Measurements from ENCODE around the gene TRIM7. TPM values are rescaled to one million over a fixed set of nuclear protein-coding genes. Genes with fewer than 3 reads are reported as not detected.
A peak's percentile ranks its signal among the peaks of the same experiment; 100 is the strongest.
"Not testable (repeated sequence)": the region's sequence is repeated elsewhere in the genome, so short reads cannot be mapped to it uniquely, and the experiment has no call there.

The TRIM7 gene
- polyA plus RNA-seq, 3 donors from 2014 or later: 0.50 TPM; not detected in 2

- DNase-seq: no peak
- H3K27me3 Mint-ChIP-seq (ENCODE audit: low read depth in 3 of 3): peaks cover 26 to 68% (median 60%) of the 10 kb centered on the region in 3 donors
- H3K36me3 Mint-ChIP-seq: no peaks in the 10 kb centered on the region
- H3K4me3 Mint-ChIP-seq: no peak overlapping the region
- H3K4me1 Mint-ChIP-seq: peaks cover 26 to 35% of the 10 kb centered on the region in 2 donors
- peak overlapping the region in 1 of 6 donors; percentile 24 for H3K27ac Mint-ChIP-seq
- H3K9me3 Mint-ChIP-seq: peaks cover 0 to 5% (median 0%) of the 10 kb centered on the region in 6 donors
Observed at GRCh38 chr5:181166812-181167733, 37.9 kb downstream of the TRIM7 start.

GRCh38 chr5:181164076-181164952, 40.7 kb downstream of the TRIM7 start:
- Mint-ChIP-seq H3K36me3 (no peaks in the 10 kb centered on the region), H3K4me3 (peak overlapping the region in 4 of 5 donors; percentile 71 to 88 (median 78)), H3K27me3 (ENCODE audit: low read depth in 3 of 3) (peaks cover 23 to 53% (median 45%) of the 10 kb centered on the region in 3 donors), H3K4me1 (peaks cover 9 to 35% of the 10 kb centered on the region in 2 donors), H3K27ac (peak overlapping the region in 5 of 6 donors; percentile 39 to 96 (median 90)), H3K9me3 (peaks cover 0 to 2% (median 0%) of the 10 kb centered on the region in 6 donors)
- DNase-seq: peak in 1 of 3 donors; percentile 29

- Mint-ChIP-seq H3K36me3 (no peaks in the 10 kb centered on the region), H3K4me3 (peak overlapping the region in 4 of 5 donors; percentile 71 to 88 (median 78)), H3K4me1 (peaks cover 6 to 31% of the 10 kb centered on the region in 2 donors), H3K27me3 (ENCODE audit: low read depth in 3 of 3) (peaks cover 20 to 49% (median 39%) of the 10 kb centered on the region in 3 donors), H3K9me3 (peaks cover 0 to 2% (median 0%) of the 10 kb centered on the region in 6 donors), H3K27ac (peak overlapping the region in 5 of 6 donors; percentile 39 to 96 (median 90))
- peak in 2 of 3 donors; percentile 19 to 24 for DNase-seq
Observed at GRCh38 chr5:181163487-181164075, 41.4 kb downstream of the TRIM7 start.

- H3K9me3 Mint-ChIP-seq: peaks cover 0 to 2% (median 0%) of the 10 kb centered on the region in 6 donors
- H3K4me3 Mint-ChIP-seq: peak overlapping the region; percentile 42 to 86 (median 84)
- no peak for DNase-seq
- H3K27ac Mint-ChIP-seq: peak overlapping the region; percentile 81 to 97 (median 94)
- no peaks in the 10 kb centered on the region for H3K36me3 Mint-ChIP-seq
- peaks cover 17 to 40% (median 30%) of the 10 kb centered on the region in 3 donors for H3K27me3 Mint-ChIP-seq (ENCODE audit: low read depth in 3 of 3)
- peaks cover 6 to 31% of the 10 kb centered on the region in 2 donors for H3K4me1 Mint-ChIP-seq
Observed at GRCh38 chr5:181161534-181162175, 43.3 kb downstream of the TRIM7 start.

GRCh38 chr5:181160755-181161533, 44.1 kb downstream of the TRIM7 start:
- DNase-seq: peak; percentile 41 to 67 (median 50)
- Mint-ChIP-seq H3K4me3 (peak overlapping the region; percentile 42 to 86 (median 84)), H3K27me3 (ENCODE audit: low read depth in 3 of 3) (peaks cover 14 to 35% (median 26%) of the 10 kb centered on the region in 3 donors), H3K27ac (peak overlapping the region; percentile 71 to 97 (median 94)), H3K4me1 (peaks cover 6 to 31% of the 10 kb centered on the region in 2 donors)
- not testable (repeated sequence) for H3K9me3 Mint-ChIP-seq, H3K36me3 Mint-ChIP-seq

GRCh38 chr5:181160152-181160754, 44.7 kb downstream of the TRIM7 start:
- Mint-ChIP-seq H3K36me3 (no peaks in the 10 kb centered on the region), H3K4me3 (peak overlapping the region; percentile 18 to 79 (median 73)), H3K9me3 (peaks cover 0 to 2% (median 0%) of the 10 kb centered on the region in 6 donors), H3K4me1 (peaks cover 6 to 29% of the 10 kb centered on the region in 2 donors), H3K27me3 (ENCODE audit: low read depth in 3 of 3) (peaks cover 14 to 28% (median 20%) of the 10 kb centered on the region in 3 donors), H3K27ac (peak overlapping the region; percentile 73 to 97 (median 92))
- peak; percentile 55 to 84 (median 75) for DNase-seq

GRCh38 chr5:181159286-181160151, 45.5 kb downstream of the TRIM7 start:
- Mint-ChIP-seq H3K4me1 (peaks cover 6 to 27% of the 10 kb centered on the region in 2 donors), H3K9me3 (peaks cover 0 to 2% (median 0%) of the 10 kb centered on the region in 6 donors), H3K4me3 (peak overlapping the region; percentile 28 to 82 (median 74)), H3K36me3 (no peaks in the 10 kb centered on the region), H3K27me3 (ENCODE audit: low read depth in 3 of 3) (peaks cover 13 to 24% (median 19%) of the 10 kb centered on the region in 3 donors), H3K27ac (peak overlapping the region; percentile 80 to 97 (median 94))
- peak; percentile 76 to 85 (median 83) for DNase-seq

- Mint-ChIP-seq H3K9me3 (peaks cover 0 to 2% (median 0%) of the 10 kb centered on the region in 6 donors), H3K27ac (peak overlapping the region in 2 of 6 donors; percentile 90 to 97), H3K27me3 (ENCODE audit: low read depth in 3 of 3) (peaks cover 11 to 18% (median 13%) of the 10 kb centered on the region in 3 donors), H3K36me3 (no peaks in the 10 kb centered on the region), H3K4me3 (no peak overlapping the region), H3K4me1 (peaks cover 6 to 27% of the 10 kb centered on the region in 2 donors)
- no peak for DNase-seq
Observed at GRCh38 chr5:181158869-181159268, 46.1 kb downstream of the TRIM7 start.

- Mint-ChIP-seq H3K4me3 (no peak overlapping the region), H3K27ac (no peak overlapping the region), H3K4me1 (peaks cover 6 to 18% of the 10 kb centered on the region in 2 donors), H3K36me3 (no peaks in the 10 kb centered on the region), H3K27me3 (ENCODE audit: low read depth in 3 of 3) (peaks cover 7 to 13% (median 11%) of the 10 kb centered on the region in 3 donors), H3K9me3 (peaks cover 0 to 2% (median 0%) of the 10 kb centered on the region in 6 donors)
- DNase-seq: no peak
Observed at GRCh38 chr5:181156758-181157157, 48.2 kb downstream of the TRIM7 start.

- peaks cover 3 to 19% (median 3%) of the 10 kb centered on the region in 3 donors for H3K27me3 Mint-ChIP-seq (ENCODE audit: low read depth in 3 of 3)
- no peak for DNase-seq
- H3K4me1 Mint-ChIP-seq: peaks cover 0 to 3% of the 10 kb centered on the region in 2 donors
- no peak overlapping the region for H3K4me3 Mint-ChIP-seq
- H3K36me3 Mint-ChIP-seq: no peaks in the 10 kb centered on the region
- H3K9me3 Mint-ChIP-seq: peaks cover 0 to 2% (median 0%) of the 10 kb centered on the region in 6 donors
- H3K27ac Mint-ChIP-seq: no peak overlapping the region
Observed at GRCh38 chr5:181153814-181154213, 51.2 kb downstream of the TRIM7 start.

GRCh38 chr5:181152406-181152805, 52.6 kb downstream of the TRIM7 start:
- peaks cover 0 to 3% of the 10 kb centered on the region in 2 donors for H3K4me1 Mint-ChIP-seq
- peaks cover 3 to 19% (median 4%) of the 10 kb centered on the region in 3 donors for H3K27me3 Mint-ChIP-seq (ENCODE audit: low read depth in 3 of 3)
- no peak overlapping the region for H3K4me3 Mint-ChIP-seq
- DNase-seq: no peak
- no peak overlapping the region for H3K27ac Mint-ChIP-seq
- H3K36me3 Mint-ChIP-seq: no peaks in the 10 kb centered on the region
- H3K9me3 Mint-ChIP-seq: peaks cover 0 to 2% (median 0%) of the 10 kb centered on the region in 6 donors

Data from immature natural killer cell (primary cell).